A673 (cell line): Measurements from ENCODE around the gene MATK. TPM values are rescaled to one million over a fixed set of nuclear protein-coding genes. Genes with fewer than 3 reads are reported as not detected.

Experiments
- BruUV-seq: library from RNA; stranded (reverse); fragments of 400-500 nt; replicated peaks from 2 replicates; lab custom pipeline; 2021; lab: Mats Ljungman, UMichigan
- CTCF ChIA-PET: fragments of 300-600 bp; sonication (Branson Sonifier 250); formaldehyde crosslinking; loops from one replicate; lab custom pipeline; 2022; ENCODE audit warnings: antibody characterized with exemption; lab: Charles Lee
- POLR2A ChIA-PET: fragments of 300-600 bp; sonication (Branson Sonifier 250); formaldehyde crosslinking; loops from one replicate; lab custom pipeline; 2022; ENCODE audit warnings: antibody characterized with exemption; ENCODE audit not compliant: low non-redundant PET; lab: Charles Lee
- DNase-seq: peaks from one replicate; pipeline ENCODE4 v3.0.0-alpha.2; 2015; ENCODE audit warnings: low spot score
- H3K27ac ChIP-seq: fragments of 200-600 bp; sonication (generic); 2 replicates; pipeline ENCODE4 v1.5.1; 2016; ENCODE audit warnings: mixed run types, low read depth, mild to moderate bottlenecking, mixed read lengths, antibody characterized with exemption, low read length; ENCODE audit not compliant: poor library complexity, severe bottlenecking
- H3K27me3 ChIP-seq: fragments of 200-600 bp; sonication (generic); replicated peaks from 2 replicates; pipeline ENCODE4 v1.6.1; 2017; ENCODE audit warnings: mixed run types, low read depth, mild to moderate bottlenecking, mixed read lengths, antibody characterized with exemption, low read length; ENCODE audit not compliant: insufficient read depth, poor library complexity
- H3K36me3 ChIP-seq: fragments of 200-600 bp; sonication (generic); 2 replicates; pipeline ENCODE4 v1.6.1; 2016; ENCODE audit warnings: mixed run types, mild to moderate bottlenecking, mixed read lengths, antibody characterized with exemption, low read length; ENCODE audit not compliant: insufficient read depth, poor library complexity, severe bottlenecking
- H3K4me1 ChIP-seq: fragments of 200-600 bp; sonication (generic); 2 replicates; pipeline ENCODE4 v1.6.1; 2017; ENCODE audit warnings: mixed run types, mild to moderate bottlenecking, mixed read lengths, antibody characterized with exemption, low read length; ENCODE audit not compliant: insufficient read depth, poor library complexity, severe bottlenecking
- H3K4me3 ChIP-seq: fragments of 200-600 bp; sonication (generic); 2 replicates; pipeline ENCODE4 v1.5.1; 2016; ENCODE audit warnings: low read depth, mixed run types, mild to moderate bottlenecking, mixed read lengths, low read length; ENCODE audit not compliant: poor library complexity, severe bottlenecking
- H3K9me3 ChIP-seq: fragments of 200-600 bp; sonication (generic); 2 replicates; pipeline ENCODE4 v1.6.1; 2016; ENCODE audit warnings: mixed run types, low read depth, mild to moderate bottlenecking, mixed read lengths, antibody characterized with exemption, low read length; ENCODE audit not compliant: poor library complexity, severe bottlenecking
- CTCF ChIP-seq: fragments of 300-800, 200-600 bp; sonication (generic); conservative IDR thresholded peaks from 2 replicates; pipeline ENCODE4 v1.5.1; 2017; ENCODE audit warnings: low read depth, mild to moderate bottlenecking, antibody characterized with exemption, low read length, moderate library complexity, mixed read lengths
- EZH2 ChIP-seq: fragments of 200-600 bp; sonication (generic); IDR thresholded peaks from 2 replicates; pipeline ENCODE4 v1.6.1; 2017; ENCODE audit warnings: borderline replicate concordance, low read depth, mild to moderate bottlenecking, mixed read lengths, antibody characterized with exemption, low read length; ENCODE audit not compliant: poor library complexity, severe bottlenecking
- intact Hi-C: fragments of 100-400 bp; cut with micrococcal nuclease; formaldehyde crosslinking; loops from one replicate; pipeline ENCODE4 v1.10.0; 2022; ENCODE audit not compliant: unreplicated experiment
- total RNA-seq: library from RNA; stranded (reverse); gene quantifications from 2 replicates; pipeline ENCODE4 v1.2.3, GENCODE V29; 2021

Gene MATK
- total RNA-seq, 1 experiment from 2014 or later: 2.0 TPM

GRCh38 chr19:3765121-3765520 lies 21.1 kb downstream of the MATK start:
- no peak overlapping the region for H3K27ac ChIP-seq
- ChIA-PET CTCF (no interaction called here), POLR2A (no interaction called here)
- intact Hi-C loops: no loop called here
- no peaks in the 10 kb centered on the region for H3K27me3 ChIP-seq
- TF ChIP-seq CTCF: no peak
- TF ChIP-seq EZH2: no peak
- no peak overlapping the region for H3K4me3 ChIP-seq
- H3K9me3 ChIP-seq: no peaks in the 10 kb centered on the region
- DNase-seq: no peak
- no TSS peak for BruUV-seq
- no peaks in the 10 kb centered on the region for H3K36me3 ChIP-seq
- peaks cover 10% of the 10 kb centered on the region for H3K4me1 ChIP-seq

- TF ChIP-seq EZH2: no peak
- TF ChIP-seq CTCF: no peak
- Histone ChIP-seq H3K4me3 (peak within 1 kb of the TSS; percentile 100), H3K36me3 (peaks cover 3% of the 10 kb centered on the region), H3K27me3 (no peaks in the 10 kb centered on the region), H3K27ac (peak within 1 kb of the TSS; percentile 96), H3K4me1 (peaks cover 10% of the 10 kb centered on the region), H3K9me3 (no peaks in the 10 kb centered on the region)
- ChIA-PET POLR2A (interaction anchor here (0.6 to 0.7 kb wide), 3 partner anchors 16 to 225 kb away, joined by 3 to 29 read pairs (median 3); no protein-coding TSS in a partner anchor), CTCF (interaction anchor here (0.6 to 1.4 kb wide), 2 partner anchors 225 to 534 kb away, joined by 5 to 8 read pairs; no protein-coding TSS in a partner anchor)
- intact Hi-C loops: no loop called here
- BruUV-seq: TSS peak; percentile 98
- peak; percentile 99 for DNase-seq
Measured at GRCh38 chr19:3762501-3763459, 23.4 kb downstream of the MATK start, which contains the start of gene MRPL54. TSS of gene MRPL54 (plus strand) at chr19:3762682. CDS start at chr19:3762701, 19 bp downstream.

- ChIA-PET CTCF (interaction anchor here (1.4 kb wide), 1 partner anchor 226 kb away, joined by 5 read pairs; no protein-coding TSS in a partner anchor), POLR2A (interaction anchor here (0.6 kb wide), 1 partner anchor 15 kb away, joined by 3 read pairs; no protein-coding TSS in a partner anchor)
- TF ChIP-seq CTCF (no peak), EZH2 (no peak)
- no peaks in the 10 kb centered on the region for H3K9me3 ChIP-seq
- no peak for DNase-seq
- peak overlapping the region; percentile 100 for H3K4me3 ChIP-seq
- H3K27ac ChIP-seq: peak overlapping the region; percentile 96
- peaks cover 10% of the 10 kb centered on the region for H3K4me1 ChIP-seq
- intact Hi-C loops: no loop called here
- H3K27me3 ChIP-seq: no peaks in the 10 kb centered on the region
- no TSS peak for BruUV-seq
- H3K36me3 ChIP-seq: peaks cover 3% of the 10 kb centered on the region
Measured at GRCh38 chr19:3762130-3762473, 24.1 kb downstream of the MATK start.
